HepG2 (cell line): ENCODE measurements around the gene GLYR1. TPM values are rescaled to one million over a fixed set of nuclear protein-coding genes. Genes with fewer than 3 reads are reported as not detected.

ENCODE experiments used
- ATAC-seq: fragments of 200-7000 bp; cut with Tn5 transposase; 3 replicates; pipeline ENCODE4 v1.9.1; 2020; ENCODE audit warnings: mild to moderate bottlenecking, moderate library complexity
- BruUV-seq: library from RNA; stranded (reverse); fragments of 400-500 nt; replicated peaks from 2 replicates; lab custom pipeline; 2021; lab: Mats Ljungman, UMichigan
- CTCF ChIA-PET: fragments of 300-600 bp; formaldehyde crosslinking; extraction: SDS; loops from one replicate; lab custom pipeline; 2021; ENCODE audit warnings: low total read pairs, inconsistent platforms, low intra/inter-chr PET ratio; lab: Yijun Ruan, JAX
- POLR2A ChIA-PET: fragments of 350-600 bp; sonication (Branson Sonifier 250); formaldehyde crosslinking; loops from one replicate; lab custom pipeline; 2020; ENCODE audit warnings: antibody characterized with exemption, inconsistent platforms; lab: Yijun Ruan, JAX
- DNase-seq: peaks from one replicate; pipeline ENCODE4 v3.0.0-alpha.2; 2015; ENCODE audit warnings: low spot score
- FAIRE-seq: peaks from 3 replicates; lab custom pipeline; 2011; peaks lifted over from hg19 to GRCh38; lab: Jason Lieb, UNC
- H2AFZ ChIP-seq: one replicate; pipeline ENCODE4 v1.6.1; 2011; ENCODE audit warnings: low read length, inconsistent platforms
- H3K27ac ChIP-seq: fragments of 300-600 bp; 3 replicates; pipeline ENCODE4 v1.8.0; 2011; ENCODE audit warnings: mixed run types, mild to moderate bottlenecking, mixed read lengths, low read length, inconsistent platforms; ENCODE audit not compliant: insufficient read depth; ENCODE audit errors: extremely low read length
- H3K27me3 ChIP-seq, 2 experiments: fragments of 200-600 bp in 1 of 2; 2 replicates in 1 of 2; 3 replicates in 1 of 2; pipeline versions ENCODE4 v1.6.0 to v1.8.0; 2011; ENCODE audit warnings: low read length in 2 of 2, mild to moderate bottlenecking in 2 of 2, moderate library complexity in 2 of 2, inconsistent platforms in 1 of 2; ENCODE audit not compliant: insufficient read depth in 2 of 2, control insufficient read depth in 1 of 2
- H3K36me3 ChIP-seq, 2 experiments: fragments of 200-600 bp in 1 of 2; replicated peaks in 1 of 2; 2 replicates in 1 of 2; 3 replicates in 1 of 2; pipeline versions ENCODE4 v1.5.1 to v1.8.0; 2011; ENCODE audit warnings: low read length in 2 of 2, inconsistent platforms in 1 of 2; ENCODE audit not compliant: insufficient read depth in 2 of 2, control insufficient read depth in 1 of 2
- H3K4me1 ChIP-seq: 2 replicates; pipeline ENCODE4 v1.5.1; 2012; ENCODE audit warnings: low read length, inconsistent platforms; ENCODE audit not compliant: insufficient read depth
- H3K4me2 ChIP-seq: 2 replicates; pipeline ENCODE4 v1.6.0; 2011; ENCODE audit warnings: low read depth, low read length, inconsistent platforms
- H3K4me3 ChIP-seq, 3 experiments: fragments of 200-600 bp in 1 of 3; sonication (generic), shearing (Covaris generic) in 1 of 3; replicated peaks in 1 of 3; 2 replicates each; pipeline ENCODE4 v1.5.1; 2011 to 2016; ENCODE audit warnings: low read length in 3 of 3, inconsistent platforms in 2 of 3, low read depth in 2 of 3, mild to moderate bottlenecking in 2 of 3, control low read depth in 1 of 3, mixed read lengths in 1 of 3; ENCODE audit not compliant: insufficient read depth in 1 of 3
- H3K79me2 ChIP-seq: one replicate; pipeline ENCODE4 v1.6.1; 2011; ENCODE audit warnings: low read length, inconsistent platforms; ENCODE audit not compliant: insufficient read depth
- H3K9ac ChIP-seq: 2 replicates; pipeline ENCODE4 v1.6.0; 2011; ENCODE audit warnings: mild to moderate bottlenecking, low read depth, low read length, inconsistent platforms; ENCODE audit not compliant: insufficient read depth
- H3K9me3 ChIP-seq: 2 replicates; pipeline ENCODE4 v1.5.1; 2012; ENCODE audit warnings: mild to moderate bottlenecking, low read length
- H4K20me1 ChIP-seq: 2 replicates; pipeline ENCODE4 v1.6.0; 2011; ENCODE audit warnings: inconsistent platforms, mild to moderate bottlenecking, low read length, moderate library complexity; ENCODE audit not compliant: insufficient read depth
- CEBPG ChIP-seq: IDR thresholded peaks from 2 replicates; pipeline ENCODE4 v1.6.1; 2016
- FOXK1 ChIP-seq: sonication (generic); formaldehyde crosslinking; IDR thresholded peaks from 2 replicates; pipeline ENCODE4 v1.4.0; 2020; ENCODE audit warnings: low read depth, missing genetic modification reagents, borderline replicate concordance
- HMGXB3 ChIP-seq: sonication (generic); formaldehyde crosslinking; IDR thresholded peaks from 2 replicates; pipeline ENCODE4 v1.4.0; 2020; ENCODE audit warnings: missing genetic modification reagents, borderline replicate concordance
- KLF9 ChIP-seq: IDR thresholded peaks from 2 replicates; pipeline ENCODE4 v1.6.1; 2016; ENCODE audit warnings: low read depth
- NONO ChIP-seq, 2 experiments: fragments of 450-650 bp in 1 of 2; sonication (generic) in 1 of 2; formaldehyde crosslinking in 1 of 2; IDR thresholded peaks in 1 of 2; conservative IDR thresholded peaks in 1 of 2; 2 replicates each; pipeline versions ENCODE4 v1.6.1 to v1.8.0; 2017 to 2022; ENCODE audit warnings: mild to moderate bottlenecking in 1 of 2, missing genetic modification reagents in 1 of 2, moderate library complexity in 1 of 2
- TERF1 ChIP-seq: sonication (generic); formaldehyde crosslinking; IDR thresholded peaks from 2 replicates; pipeline ENCODE4 v1.8.0; 2022; ENCODE audit warnings: mild to moderate bottlenecking, missing genetic modification reagents, moderate library complexity
- ZBTB49 ChIP-seq: sonication (generic); formaldehyde crosslinking; IDR thresholded peaks from 2 replicates; pipeline ENCODE4 v1.4.0; 2020; ENCODE audit warnings: missing genetic modification reagents, borderline replicate concordance
- ZNF589 ChIP-seq: sonication (generic); formaldehyde crosslinking; conservative IDR thresholded peaks from 2 replicates; pipeline ENCODE4 v1.8.0; 2022; ENCODE audit warnings: mild to moderate bottlenecking, moderate library complexity, missing genetic modification reagents
- ZNF691 ChIP-seq: sonication (generic); formaldehyde crosslinking; IDR thresholded peaks from 2 replicates; pipeline ENCODE4 v1.4.0; 2020; ENCODE audit warnings: missing genetic modification reagents, low read depth, mild to moderate bottlenecking, borderline replicate concordance
- WGBS: methylation state at CpG from one replicate; pipeline ENCODE4 v1.1.6; 2017; ENCODE audit warnings: low lambda C conversion rate; 5-methylcytosine and 5-hydroxymethylcytosine counted together
- in situ Hi-C: cut with HindIII; loops from 2 replicates; pipeline ENCODE4 v1.10.0; 2017; ENCODE audit warnings: low pct_unique_long_range_greater_than_20kb; ENCODE audit not compliant: extremely low pct_ligation_motif_present
- intact Hi-C: fragments of 100-400 bp; cut with micrococcal nuclease; formaldehyde crosslinking; loops from one replicate; pipeline ENCODE4 v1.10.0; 2022; ENCODE audit not compliant: unreplicated experiment
- polyA plus RNA-seq, 8 experiments: library from polyadenylated mRNA; depleted of rRNA in 3 of 8; stranded (reverse) in 7 of 8; unstranded in 1 of 8; fragments of >200 nt; fragmentation: Illumina TruSeq in 4 of 8; extraction: Trizol in 4 of 8; gene quantifications; 2 replicates each; pipeline versions ENCODE4 v1.2.1 to v1.2.3, GENCODE V29; 2011 to 2016; ENCODE audit warnings: low read depth in 4 of 8, missing spikeins in 1 of 8, mixed read lengths in 1 of 8; ENCODE audit not compliant: insufficient read depth in 1 of 8
- total RNA-seq, 5 experiments: library from RNA; depleted of rRNA; stranded (reverse); fragments of >200 nt; fragmentation: Illumina TruSeq; extraction: Trizol; gene quantifications; 2 replicates each; pipeline ENCODE4 v1.2.3, GENCODE V29; 2016; ENCODE audit warnings: low read depth in 1 of 5

GLYR1 gene
- total and polyA plus RNA-seq, 2 of the 13 experiments (the other 11 are each of a cell fraction or from before 2014, with no cell fraction given) = 28.3 to 48.7 TPM

- no peak for TF ChIP-seq ZNF589 (CRISPR knock-in tag)
- TF ChIP-seq TERF1 (CRISPR knock-in tag) = no peak
- TF ChIP-seq CEBPG (CRISPR knock-in tag) = no peak
- no peak for TF ChIP-seq FOXK1 (CRISPR knock-in tag)
Measured at GRCh38 chr16:4825196-4825595, 21.9 kb downstream of the GLYR1 start (continued).

- H3K4me2 ChIP-seq = no peak overlapping the region
- no peaks in the 10 kb centered on the region for H3K79me2 ChIP-seq
- TF ChIP-seq NONO (IDR thresholded peaks at IDR 0.05) = no peak
- no peak for TF ChIP-seq NONO (CRISPR knock-in tag; conservative IDR thresholded peaks at IDR 0.05)
- TF ChIP-seq ZNF691 (CRISPR knock-in tag) = no peak
- no peak for TF ChIP-seq HMGXB3 (CRISPR knock-in tag)
- no peak for TF ChIP-seq ZBTB49 (CRISPR knock-in tag)
- no peak for TF ChIP-seq KLF9
- TF ChIP-seq, all 625 proteins: peak for 0
- H3K27me3 ChIP-seq = no peaks in the 10 kb centered on the region
- in situ Hi-C loops = no loop called here
- FAIRE-seq (no peak), ATAC-seq (no peak), DNase-seq (no peak)
- no TSS peak for BruUV-seq
- intact Hi-C loops = no loop called here
- no peak overlapping the region for H3K9ac ChIP-seq
- no peak overlapping the region for H3K4me3 ChIP-seq
- H2AFZ ChIP-seq = no peak overlapping the region
- H3K9me3 ChIP-seq = no peaks in the 10 kb centered on the region
- H3K4me1 ChIP-seq = peaks cover 17% of the 10 kb centered on the region
- H3K36me3 ChIP-seq = peaks cover 20 to 61% of the 10 kb centered on the region in 2 experiments; a peak in 4 of 5 replicates
- CTCF ChIA-PET = no interaction called here
- WGBS = 100% methylated on average over 2 of the region's 6 CpGs
- POLR2A ChIA-PET = no interaction called here
- H3K27ac ChIP-seq = no peak overlapping the region
- H4K20me1 ChIP-seq = no peaks in the 10 kb centered on the region
Measured at GRCh38 chr16:4820652-4821051, 26.4 kb downstream of the GLYR1 start.
